Ovary (tissue), 9 donors: Measurements from ENCODE around the gene FSTL5. TPM values are rescaled to one million over a fixed set of nuclear protein-coding genes. Genes with fewer than 3 reads are reported as not detected.

Source experiments
- DNase-seq, 5 donors: peaks; one replicate each; pipeline ENCODE4 v3.0.0-alpha.2; 2019 to 2020
- H3K27ac ChIP-seq, 2 donors: fragments of 200-600 bp; one replicate each; pipeline versions ENCODE4 v1.5.1 to v1.8.0; 2019 to 2022
- H3K27me3 ChIP-seq: fragments of 200-600 bp; one replicate; pipeline ENCODE4 v1.8.0; 2022
- H3K36me3 ChIP-seq: fragments of 200-600 bp; sonication (generic); one replicate; pipeline ENCODE4 v1.5.1; 2019
- H3K4me1 ChIP-seq: one replicate; pipeline ENCODE4 v1.8.1; 2013; ENCODE audit warnings: mild to moderate bottlenecking, moderate library complexity; ENCODE audit not compliant: insufficient read depth
- H3K4me3 ChIP-seq: fragments of 200-600 bp; sonication (generic); one replicate; pipeline ENCODE4 v1.5.1; 2017
- H3K9me3 ChIP-seq, 2 donors: fragments of 200-600 bp in 1 of 2; sonication (generic) in 1 of 2; one replicate each; pipeline versions ENCODE4 v1.5.1 to v1.8.1; 2013 to 2019; ENCODE audit warnings: mild to moderate bottlenecking in 1 of 2, moderate library complexity in 1 of 2
- EP300 ChIP-seq: sonication (generic); formaldehyde crosslinking; IDR thresholded peaks from one replicate; pipeline ENCODE4 v1.6.1; 2017; ENCODE audit warnings: antibody characterized with exemption
- POLR2A ChIP-seq: fragments of 450-650 bp; IDR thresholded peaks from one replicate; pipeline ENCODE4 v1.6.1; 2017; ENCODE audit warnings: antibody characterized with exemption, mild to moderate bottlenecking, moderate library complexity
- WGBS, 3 donors: extraction: QIAGEN DNeasy Blood & Tissue Kit in 1 of 3; methylation state at CpG; one replicate each; pipeline versions ENCODE4 v1.1.5 to v1.1.7; 2013 to 2017; 5-methylcytosine and 5-hydroxymethylcytosine counted together
- intact Hi-C, 4 donors: fragments of 100-400 bp; cut with DNase I; formaldehyde crosslinking; loops; one replicate each; pipeline versions ENCODE4 v1.11.0 to v1.15.1; 2022 to 2023
- polyA plus RNA-seq, 2 donors: library from polyadenylated mRNA; stranded (reverse); fragments of 200-250 nt in 1 of 2; fragments of 350-450 nt in 1 of 2; fragmentation: Illumina TruSeq in 1 of 2; extraction: RNeasy Lipid Tissue Mini Kit (QIAGEN cat#74804) in 1 of 2; gene quantifications; one replicate each; pipeline ENCODE4 v1.2.3, GENCODE V29; 2013 to 2014
- total RNA-seq, 7 donors: library from RNA; depleted of rRNA in 2 of 7; stranded (reverse); fragments of >200 nt in 2 of 7; fragmentation: NEBNext Ultra II Directional in 3 of 7; extraction: Animal tissue kit (Norgen Biotek cat#: 25700) in 3 of 7; gene quantifications; one replicate each; pipeline versions ENCODE4 v1.1.0 to v1.2.4, GENCODE V29; 2016 to 2023
- TF ChIP-seq, protein P1 (sequence below), 3 donors: fragments of 450-650 bp in 2 of 3; fragments of 200-600 bp in 1 of 3; IDR thresholded peaks; one replicate each; pipeline versions ENCODE4 v1.5.1 to v1.8.0; 2016 to 2022; ENCODE audit warnings: antibody characterized with exemption in 3 of 3, mild to moderate bottlenecking in 1 of 3
- donor health status: DM: no; HTN: no; CAD: no; lungs with moderate emphysema.
- donor health status: DM: no; HTN: no; CAD: no.
- donor health status: Bipolar disorder and iron deficiency.
- donor health status: DM: yes; HTN: yes; CAD: no.
- donor health status: DM: no; HTN: no; CAD: no.
- donor health status: DM: yes; HTN: yes; CAD: no.

Gene FSTL5
- total and polyA plus RNA-seq, 9 donors, result 0.05 TPM; not detected in 8

DNA sequence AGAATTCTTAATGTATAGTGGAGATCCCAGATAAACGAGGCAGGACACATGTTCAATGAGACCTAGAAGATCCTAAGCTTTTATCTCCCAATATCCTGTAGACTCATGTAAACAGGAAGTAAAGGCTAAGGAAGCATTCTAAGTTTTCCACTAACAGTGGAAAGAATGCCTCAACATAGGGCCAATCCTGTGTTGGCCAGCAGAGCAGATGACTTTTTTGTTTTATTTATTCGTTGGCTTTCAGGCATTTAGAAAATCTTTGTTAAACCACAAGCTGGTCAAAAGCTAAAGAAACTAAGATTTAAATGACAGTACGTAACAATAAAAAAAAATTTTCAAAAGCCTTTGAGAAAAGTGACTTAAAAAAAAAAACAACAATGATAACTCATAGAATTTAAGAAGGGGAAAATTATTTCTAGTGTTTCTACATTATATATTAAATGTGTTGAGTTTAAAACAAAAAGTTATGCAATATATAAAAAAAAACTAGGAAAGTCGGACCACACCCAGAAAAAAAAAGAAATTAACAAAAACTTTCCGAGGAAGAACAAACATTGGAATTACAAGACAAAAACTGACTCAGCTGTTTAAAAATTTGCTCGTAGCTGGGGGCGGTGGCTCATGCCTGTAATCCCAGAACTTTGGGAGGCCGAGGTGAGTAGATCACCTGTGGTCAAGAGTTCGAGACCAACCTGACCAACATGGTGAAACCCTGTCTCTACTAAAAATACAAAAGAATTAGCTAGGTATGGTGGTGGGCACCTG is 759.3 kb downstream of the FSTL5 start:
- Histone ChIP-seq H3K36me3 (no peaks in the 10 kb centered on the region), H3K27me3 (no peaks in the 10 kb centered on the region), H3K27ac (no peak overlapping the region), H3K4me1 (no peaks in the 10 kb centered on the region), H3K4me3 (no peak overlapping the region), H3K9me3 (no peaks in the 10 kb centered on the region)
- intact Hi-C loops, result no loop called here
- no peak for TF ChIP-seq EP300
- TF ChIP-seq POLR2A, result no peak
- TF ChIP-seq, protein P1, sequence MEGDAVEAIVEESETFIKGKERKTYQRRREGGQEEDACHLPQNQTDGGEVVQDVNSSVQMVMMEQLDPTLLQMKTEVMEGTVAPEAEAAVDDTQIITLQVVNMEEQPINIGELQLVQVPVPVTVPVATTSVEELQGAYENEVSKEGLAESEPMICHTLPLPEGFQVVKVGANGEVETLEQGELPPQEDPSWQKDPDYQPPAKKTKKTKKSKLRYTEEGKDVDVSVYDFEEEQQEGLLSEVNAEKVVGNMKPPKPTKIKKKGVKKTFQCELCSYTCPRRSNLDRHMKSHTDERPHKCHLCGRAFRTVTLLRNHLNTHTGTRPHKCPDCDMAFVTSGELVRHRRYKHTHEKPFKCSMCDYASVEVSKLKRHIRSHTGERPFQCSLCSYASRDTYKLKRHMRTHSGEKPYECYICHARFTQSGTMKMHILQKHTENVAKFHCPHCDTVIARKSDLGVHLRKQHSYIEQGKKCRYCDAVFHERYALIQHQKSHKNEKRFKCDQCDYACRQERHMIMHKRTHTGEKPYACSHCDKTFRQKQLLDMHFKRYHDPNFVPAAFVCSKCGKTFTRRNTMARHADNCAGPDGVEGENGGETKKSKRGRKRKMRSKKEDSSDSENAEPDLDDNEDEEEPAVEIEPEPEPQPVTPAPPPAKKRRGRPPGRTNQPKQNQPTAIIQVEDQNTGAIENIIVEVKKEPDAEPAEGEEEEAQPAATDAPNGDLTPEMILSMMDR (IDR thresholded peaks at IDR 0.05), result no peak
- 78 to 85% (median 83%) methylated on average over 9 of the region's 9 CpGs for WGBS, 3 donors
- no peak for DNase-seq

- H3K27me3 ChIP-seq, result no peaks in the 10 kb centered on the region
- TF ChIP-seq, protein P1 (IDR thresholded peaks at IDR 0.05), result no peak
- TF ChIP-seq POLR2A, result no peak
- no peak for TF ChIP-seq EP300
- 77 to 91% (median 85%) methylated on average over 3 of the region's 3 CpGs for WGBS, 3 donors
- H3K4me1 ChIP-seq, result no peaks in the 10 kb centered on the region
- DNase-seq, result no peak
- intact Hi-C loops, result no loop called here
- H3K36me3 ChIP-seq, result no peaks in the 10 kb centered on the region
- no peak overlapping the region for H3K27ac ChIP-seq
- H3K4me3 ChIP-seq, result no peak overlapping the region
- H3K9me3 ChIP-seq, result no peaks in the 10 kb centered on the region
Measured at GRCh38 chr4:161403781-161404180, 760.0 kb downstream of the FSTL5 start.

- H3K27ac ChIP-seq, result no peak overlapping the region
- no peak overlapping the region for H3K4me3 ChIP-seq
- 81 to 89% (median 84%) methylated on average over 3 of the region's 3 CpGs for WGBS, 3 donors
- intact Hi-C loops, result no loop called here
- no peaks in the 10 kb centered on the region for H3K36me3 ChIP-seq
- DNase-seq, result no peak
- no peaks in the 10 kb centered on the region for H3K27me3 ChIP-seq
- H3K9me3 ChIP-seq, result no peaks in the 10 kb centered on the region
- no peaks in the 10 kb centered on the region for H3K4me1 ChIP-seq
- TF ChIP-seq POLR2A (no peak), EP300 (no peak)
- TF ChIP-seq, protein P1 (IDR thresholded peaks at IDR 0.05), result no peak
Measured at GRCh38 chr4:161393602-161394001, 770.2 kb downstream of the FSTL5 start.

DNA sequence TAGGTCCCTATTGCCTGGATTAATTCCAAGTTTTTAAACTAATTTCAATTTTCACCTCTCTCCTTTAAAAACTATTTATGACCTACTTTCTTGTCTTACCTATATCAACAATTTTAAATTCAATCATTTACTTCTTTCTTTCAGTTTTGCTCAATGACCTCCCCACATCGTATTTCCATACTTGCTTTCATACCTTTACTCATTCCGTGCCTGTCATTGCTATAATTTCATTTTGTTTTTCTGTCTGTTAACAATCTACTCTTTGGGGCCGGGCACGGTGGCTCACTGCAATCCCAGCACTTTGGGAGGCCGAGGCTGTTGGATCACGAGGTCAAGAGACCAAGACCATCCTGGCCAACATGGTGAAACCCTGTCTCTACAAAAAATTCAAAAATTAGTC is 781.1 kb downstream of the FSTL5 start:
- Histone ChIP-seq H3K27ac (no peak overlapping the region), H3K36me3 (no peaks in the 10 kb centered on the region), H3K4me3 (no peak overlapping the region), H3K4me1 (no peaks in the 10 kb centered on the region), H3K9me3 (no peaks in the 10 kb centered on the region), H3K27me3 (no peaks in the 10 kb centered on the region)
- intact Hi-C loops, result no loop called here
- DNase-seq, result no peak
- 90 to 91% (median 91%) methylated on average over 6 of the region's 6 CpGs for WGBS, 3 donors
- TF ChIP-seq EP300 (no peak), POLR2A (no peak)
- TF ChIP-seq, protein P1 (IDR thresholded peaks at IDR 0.05), result no peak
